Activated T-cell treated with anti-CD3 and anti-CD28 coated beads for 48 hours (primary cell): Measurements from ENCODE around the gene BCL2L11.
A peak's percentile ranks its signal among the peaks of the same experiment; 100 is the strongest.

Experiments used
- DNase-seq: peaks from one replicate; pipeline ENCODE4 v3.0.0-alpha.2; 2020; ENCODE audit warnings: low read depth

BCL2L11 gene

GRCh38 chr2:111168528-111169239 is 48.0 kb downstream of the BCL2L11 start:
- peak; percentile 63 for DNase-seq

- no peak for DNase-seq
These were observed 48.6 kb downstream of the BCL2L11 start for GRCh38 chr2:111169268-111169667.

DNA sequence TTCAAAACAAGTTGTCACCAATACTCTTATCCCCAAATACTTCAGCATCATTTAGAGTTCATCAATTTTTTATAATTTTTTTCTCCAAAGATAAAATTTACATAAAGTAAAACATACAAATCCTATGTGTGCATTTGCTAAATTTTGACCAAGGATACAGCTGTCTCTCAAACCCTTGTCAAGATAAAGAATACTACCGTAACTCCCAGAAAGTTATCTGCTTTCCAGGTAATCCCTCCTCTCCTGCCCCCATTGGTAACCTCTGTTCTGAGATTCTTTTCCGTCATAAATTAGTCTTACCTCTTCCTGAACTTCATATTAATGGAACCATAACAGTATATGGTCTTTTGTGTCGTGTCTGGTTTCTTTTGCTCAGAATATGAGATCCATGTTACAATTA is 49.2 kb downstream of the BCL2L11 start:
- no peak for DNase-seq

DNA sequence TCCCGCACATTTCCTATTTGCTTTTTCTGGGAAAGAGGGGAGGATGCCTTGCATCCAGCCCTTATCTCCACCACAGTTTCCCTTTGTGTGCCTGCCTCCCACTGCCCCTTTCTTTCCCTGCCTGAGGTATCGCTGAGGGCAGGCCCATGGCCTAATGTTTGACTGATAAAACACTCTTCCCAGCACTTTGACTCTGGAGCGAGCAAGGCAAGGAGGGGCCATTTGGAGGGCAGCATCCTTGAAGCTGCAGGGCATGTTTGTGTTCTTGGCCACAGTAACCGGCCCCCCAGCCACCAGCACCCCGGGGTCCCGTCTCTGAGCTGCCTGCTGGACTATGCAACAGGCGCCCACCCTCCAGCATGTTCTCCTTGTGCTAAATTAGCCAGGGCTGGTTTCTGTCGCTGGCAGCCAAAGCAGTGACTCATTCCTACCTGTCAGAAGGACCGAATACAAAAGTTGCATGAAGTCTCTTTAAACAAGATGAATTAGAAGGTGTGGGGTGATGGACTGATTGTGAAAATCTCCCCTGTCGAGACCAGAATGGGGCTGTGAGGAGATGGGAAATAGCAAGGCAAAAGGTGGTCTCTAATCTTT is 50.7 kb downstream of the BCL2L11 start:
- no peak for DNase-seq

GRCh38 chr2:111172666-111173065 is 52.0 kb downstream of the BCL2L11 start:
- no peak for DNase-seq

GRCh38 chr2:111173338-111173737 is 52.6 kb downstream of the BCL2L11 start:
- DNase-seq = no peak

DNA sequence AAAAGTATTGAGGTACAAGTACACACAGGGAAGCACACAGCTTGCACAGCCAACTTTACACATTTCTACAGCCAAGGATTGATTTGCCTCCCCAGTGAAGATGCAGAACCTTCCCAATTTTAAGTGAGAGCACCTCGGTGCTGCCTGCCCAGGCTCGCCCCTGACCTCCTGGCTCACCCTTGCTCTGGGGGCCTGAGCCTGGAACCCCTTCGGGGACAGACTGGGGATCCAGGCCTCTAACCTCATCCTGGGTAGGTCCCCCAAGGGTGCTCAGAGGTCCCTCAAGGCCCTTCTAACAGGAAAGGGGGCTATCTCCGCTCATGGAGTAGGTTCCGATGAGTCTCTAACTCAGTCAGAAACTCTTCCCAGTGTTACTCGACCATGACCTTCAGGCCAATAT is 53.1 kb downstream of the BCL2L11 start:
- no peak for DNase-seq

- no peak for DNase-seq
These were observed 54.9 kb downstream of the BCL2L11 start for GRCh38 chr2:111175615-111176014.

GRCh38 chr2:111176388-111176787 is 55.7 kb downstream of the BCL2L11 start:
- DNase-seq = no peak

- DNase-seq = no peak
These were observed 56.2 kb downstream of the BCL2L11 start for GRCh38 chr2:111176867-111177266.

GRCh38 chr2:111178296-111178695 is 57.6 kb downstream of the BCL2L11 start:
- DNase-seq = no peak

GRCh38 chr2:111178730-111179405 is 58.2 kb downstream of the BCL2L11 start:
- DNase-seq = no peak

DNA sequence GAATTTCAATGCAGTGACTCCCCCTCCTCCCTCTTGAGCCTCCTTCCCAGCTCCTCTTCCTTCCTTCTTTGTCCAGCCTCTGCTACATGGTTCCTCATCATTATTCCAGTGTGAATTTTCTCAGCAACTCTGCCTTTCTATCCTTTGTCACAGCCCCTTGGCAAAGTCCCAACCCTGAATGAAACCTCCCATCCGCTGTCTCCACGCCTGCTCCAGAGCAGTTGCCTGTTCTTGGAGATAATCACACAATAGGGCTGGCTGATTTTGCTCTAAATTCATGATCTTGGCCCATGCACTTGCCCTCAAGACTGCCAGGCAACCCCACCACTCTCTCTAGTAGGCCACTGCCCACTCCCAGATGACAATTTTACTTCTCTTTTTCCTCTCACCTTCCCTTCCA is 61.4 kb downstream of the BCL2L11 start:
- DNase-seq = no peak

DNA sequence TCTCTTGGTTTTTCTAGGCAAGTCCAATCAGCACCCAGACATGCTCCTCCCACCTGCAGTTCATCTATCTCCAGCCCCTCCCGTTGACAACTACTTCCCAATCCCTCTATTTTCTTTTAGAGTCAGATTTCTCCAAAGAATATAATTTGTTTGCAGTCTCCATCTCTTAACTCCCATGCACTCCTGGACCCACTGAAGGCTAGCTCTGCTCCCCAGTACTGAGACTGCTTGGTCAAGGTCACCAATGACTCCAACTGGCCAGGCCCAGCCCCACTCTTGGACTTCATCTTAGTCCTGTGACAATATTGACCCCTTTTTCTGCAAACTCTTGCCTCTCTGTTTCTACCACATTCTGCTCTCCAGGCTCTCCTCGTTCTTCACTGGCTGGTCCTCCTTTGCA is 62.0 kb downstream of the BCL2L11 start:
- DNase-seq = no peak

GRCh38 chr2:111184725-111185310 is 64.1 kb downstream of the BCL2L11 start:
- no peak for DNase-seq

DNA sequence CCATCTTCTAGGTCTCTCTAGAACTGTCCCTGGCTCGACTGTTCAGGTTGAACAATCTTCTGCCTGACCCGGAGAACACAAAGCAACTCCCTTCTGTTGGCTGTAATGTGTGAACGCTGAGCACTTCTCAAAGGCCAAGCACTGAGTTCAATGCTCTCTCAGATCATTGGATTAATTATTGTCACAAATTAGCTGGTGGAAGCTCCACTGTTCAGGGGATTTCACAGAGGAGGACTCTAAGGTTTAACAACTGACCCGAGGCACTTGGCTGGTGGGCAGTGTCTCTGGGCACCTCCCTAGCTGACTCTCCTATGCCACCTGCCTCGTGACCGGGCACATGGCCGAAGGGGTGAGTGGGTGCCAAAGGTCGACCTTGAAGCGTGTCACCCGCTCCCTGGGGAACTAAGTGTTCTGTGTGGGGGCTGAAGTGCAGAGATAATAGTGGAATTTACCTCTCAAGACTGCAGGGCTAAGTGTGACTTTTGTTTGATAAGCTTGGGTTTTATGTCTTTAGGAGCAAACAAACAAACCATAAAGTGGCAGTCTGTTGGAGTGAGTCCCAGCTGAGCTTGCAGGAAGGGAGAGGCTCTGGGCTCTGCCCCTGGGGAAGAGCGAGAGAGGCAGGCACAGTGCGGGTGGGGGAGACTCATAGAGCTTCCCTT is 64.8 kb downstream of the BCL2L11 start:
- no peak for DNase-seq

DNA sequence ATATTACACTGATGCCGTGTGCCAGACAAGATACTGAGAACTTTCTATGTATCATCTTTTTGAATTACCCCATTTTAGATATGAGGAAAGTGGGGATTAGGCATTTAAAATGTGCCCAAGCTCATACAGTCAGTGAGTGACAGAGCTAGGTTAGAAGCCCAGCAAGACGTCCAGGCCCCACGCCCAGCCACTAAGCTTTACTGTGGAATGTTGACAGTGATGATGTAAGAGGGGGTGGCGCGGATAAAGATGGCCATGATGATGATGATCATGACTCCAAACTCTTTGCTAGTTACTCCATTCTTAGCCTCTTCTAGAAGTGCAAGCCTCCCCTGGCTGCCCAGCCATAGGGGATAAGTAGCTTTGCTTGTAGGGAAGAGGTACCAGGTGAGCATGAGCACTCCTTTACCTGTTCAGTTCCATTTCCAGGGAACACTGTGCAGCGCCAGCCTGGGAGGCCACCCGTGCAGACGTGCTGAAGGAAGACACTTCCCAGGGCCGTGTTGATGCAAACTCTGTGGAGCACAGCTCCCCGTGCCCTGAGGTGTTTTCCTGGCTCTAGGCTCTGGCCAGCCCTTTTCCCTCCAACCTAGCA is 65.5 kb downstream of the BCL2L11 start:
- no peak for DNase-seq

DNA sequence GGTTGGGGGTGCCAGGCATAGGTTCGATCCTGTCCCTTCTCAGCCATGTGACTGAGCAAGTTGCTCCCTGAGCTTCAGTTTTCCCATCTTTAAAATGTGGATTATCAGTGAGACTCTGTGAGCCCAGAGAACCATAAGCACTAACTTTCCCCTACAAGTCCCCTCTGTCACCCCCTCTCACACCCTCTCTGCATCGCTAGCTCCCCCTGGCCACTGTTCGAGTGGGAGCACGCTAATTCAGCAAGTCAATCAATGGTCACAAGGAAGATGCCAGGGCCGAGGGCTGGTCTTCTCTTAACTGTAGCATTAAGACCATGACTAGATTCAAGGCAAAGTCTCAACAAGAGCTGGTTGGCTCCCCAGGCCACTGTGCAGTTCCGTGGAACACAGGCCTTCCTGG is 66.2 kb downstream of the BCL2L11 start:
- DNase-seq = no peak

DNA sequence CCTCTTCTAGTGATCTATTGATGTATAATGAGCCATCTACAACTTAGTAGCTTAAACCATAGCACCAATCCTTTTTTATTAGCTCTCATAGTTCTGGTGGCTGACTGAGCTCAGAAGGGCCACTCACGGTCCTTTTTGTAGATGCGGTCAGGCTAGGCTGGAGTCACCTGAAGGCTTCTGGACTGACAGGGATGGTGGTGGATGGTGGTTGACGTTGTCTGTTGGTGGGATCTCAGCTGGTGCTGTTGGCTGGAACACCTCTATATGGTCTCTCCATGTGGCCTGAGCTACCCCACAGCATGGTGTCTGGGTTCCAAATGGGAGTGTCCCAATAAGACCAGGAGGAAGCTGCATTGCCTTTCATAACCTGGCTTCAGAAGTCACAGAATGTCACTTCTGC is 68.0 kb downstream of the BCL2L11 start:
- DNase-seq = no peak

DNA sequence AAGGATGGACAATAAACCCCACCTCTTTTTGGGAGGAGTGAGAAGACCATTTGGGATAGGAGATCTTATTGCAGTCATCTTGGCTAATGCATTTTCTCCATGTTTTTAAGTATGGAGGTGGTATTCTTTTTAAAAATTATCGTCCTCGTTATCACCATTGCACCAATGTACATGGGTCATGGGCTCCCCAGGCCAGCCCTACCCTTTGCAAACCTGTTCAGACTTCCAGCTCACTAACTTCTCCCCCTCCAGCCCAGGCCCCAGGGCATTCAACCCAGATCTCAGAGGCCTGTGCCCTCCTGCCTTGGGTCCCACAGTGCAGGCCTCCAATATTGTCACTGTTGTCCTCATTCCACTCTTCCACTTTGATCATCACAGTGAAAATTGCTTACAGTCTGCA is 68.4 kb downstream of the BCL2L11 start:
- DNase-seq = no peak

DNA sequence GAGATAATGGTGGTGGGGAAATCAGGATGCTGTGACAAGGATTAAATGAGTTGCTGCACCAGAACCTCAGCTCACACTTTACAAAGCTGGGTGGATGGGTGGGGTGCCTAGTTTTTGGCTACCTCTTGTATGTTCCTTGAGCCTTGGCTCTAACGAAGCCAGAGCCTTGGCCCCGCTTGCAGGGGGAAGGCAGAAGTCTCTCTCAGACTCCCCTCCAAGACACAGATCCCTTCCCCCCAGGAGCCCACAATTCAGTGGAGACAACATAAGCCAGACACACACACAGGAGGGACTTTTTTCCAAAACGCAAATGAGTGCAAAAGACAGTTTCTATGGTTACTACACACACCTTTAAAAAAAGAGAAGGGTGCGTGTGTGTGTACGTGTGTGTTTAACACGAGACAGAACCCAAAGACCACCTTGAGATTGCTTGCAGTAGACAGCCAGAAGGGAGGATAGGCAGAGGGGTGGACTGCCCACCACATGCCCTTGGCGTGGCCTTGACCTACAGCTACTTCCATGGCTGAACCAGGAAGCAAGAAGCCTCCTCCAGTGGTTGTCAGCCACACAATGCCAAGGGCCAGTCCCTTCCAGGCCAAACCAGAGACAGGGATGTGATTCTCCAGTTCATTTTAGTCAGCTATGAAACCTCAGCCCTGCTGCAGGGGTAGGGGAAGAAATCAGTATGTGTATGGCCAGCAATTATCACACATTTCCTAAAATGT is 70.3 kb downstream of the BCL2L11 start:
- no peak for DNase-seq

GRCh38 chr2:111191877-111192276 is 71.2 kb downstream of the BCL2L11 start:
- no peak for DNase-seq
